ENCODE measurements around the gene CES2. TPM values are rescaled to one million over a fixed set of nuclear protein-coding genes. Genes with fewer than 3 reads are reported as not detected.

The CES2 gene, protein sequence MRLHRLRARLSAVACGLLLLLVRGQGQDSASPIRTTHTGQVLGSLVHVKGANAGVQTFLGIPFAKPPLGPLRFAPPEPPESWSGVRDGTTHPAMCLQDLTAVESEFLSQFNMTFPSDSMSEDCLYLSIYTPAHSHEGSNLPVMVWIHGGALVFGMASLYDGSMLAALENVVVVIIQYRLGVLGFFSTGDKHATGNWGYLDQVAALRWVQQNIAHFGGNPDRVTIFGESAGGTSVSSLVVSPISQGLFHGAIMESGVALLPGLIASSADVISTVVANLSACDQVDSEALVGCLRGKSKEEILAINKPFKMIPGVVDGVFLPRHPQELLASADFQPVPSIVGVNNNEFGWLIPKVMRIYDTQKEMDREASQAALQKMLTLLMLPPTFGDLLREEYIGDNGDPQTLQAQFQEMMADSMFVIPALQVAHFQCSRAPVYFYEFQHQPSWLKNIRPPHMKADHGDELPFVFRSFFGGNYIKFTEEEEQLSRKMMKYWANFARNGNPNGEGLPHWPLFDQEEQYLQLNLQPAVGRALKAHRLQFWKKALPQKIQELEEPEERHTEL
- total RNA-seq: 23.8 and 29.5 TPM in 2 replicates

DNA sequence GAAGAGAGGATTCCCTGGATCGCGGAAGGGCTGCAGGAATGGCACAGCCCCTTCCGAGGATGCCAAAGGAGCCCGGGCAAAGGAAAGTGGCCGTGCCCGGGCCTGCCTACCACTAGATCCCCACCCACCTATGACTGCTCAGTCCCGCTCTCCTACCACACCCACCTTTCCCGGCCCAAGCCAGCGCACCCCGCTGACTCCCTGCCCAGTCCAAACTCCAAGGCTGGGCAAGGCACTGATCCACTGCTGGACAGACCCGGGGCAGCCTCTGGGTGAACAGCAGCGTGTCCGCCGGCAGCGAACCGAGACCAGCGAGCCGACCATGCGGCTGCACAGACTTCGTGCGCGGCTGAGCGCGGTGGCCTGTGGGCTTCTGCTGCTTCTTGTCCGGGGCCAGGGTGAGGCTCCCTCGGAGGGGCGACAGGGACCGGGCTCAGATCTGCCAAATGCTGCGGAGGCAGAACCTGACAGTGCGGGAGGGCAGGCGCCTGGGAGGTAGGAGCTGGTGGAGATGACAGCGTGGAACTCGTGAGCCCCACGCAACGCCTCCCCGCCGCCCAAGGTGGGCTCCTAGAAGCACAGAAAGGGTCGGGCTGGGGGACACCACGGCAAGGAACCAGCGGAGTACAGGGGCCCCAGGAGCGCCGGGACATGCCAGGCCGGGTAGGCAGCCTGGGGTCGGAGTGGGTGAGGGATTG lies at the start of gene CES2:
Gene CES2 (plus strand): TSS at position 203 of the 698 bp plus-strand sequence. CDS start 120 bp downstream, at position 323.

DNA sequence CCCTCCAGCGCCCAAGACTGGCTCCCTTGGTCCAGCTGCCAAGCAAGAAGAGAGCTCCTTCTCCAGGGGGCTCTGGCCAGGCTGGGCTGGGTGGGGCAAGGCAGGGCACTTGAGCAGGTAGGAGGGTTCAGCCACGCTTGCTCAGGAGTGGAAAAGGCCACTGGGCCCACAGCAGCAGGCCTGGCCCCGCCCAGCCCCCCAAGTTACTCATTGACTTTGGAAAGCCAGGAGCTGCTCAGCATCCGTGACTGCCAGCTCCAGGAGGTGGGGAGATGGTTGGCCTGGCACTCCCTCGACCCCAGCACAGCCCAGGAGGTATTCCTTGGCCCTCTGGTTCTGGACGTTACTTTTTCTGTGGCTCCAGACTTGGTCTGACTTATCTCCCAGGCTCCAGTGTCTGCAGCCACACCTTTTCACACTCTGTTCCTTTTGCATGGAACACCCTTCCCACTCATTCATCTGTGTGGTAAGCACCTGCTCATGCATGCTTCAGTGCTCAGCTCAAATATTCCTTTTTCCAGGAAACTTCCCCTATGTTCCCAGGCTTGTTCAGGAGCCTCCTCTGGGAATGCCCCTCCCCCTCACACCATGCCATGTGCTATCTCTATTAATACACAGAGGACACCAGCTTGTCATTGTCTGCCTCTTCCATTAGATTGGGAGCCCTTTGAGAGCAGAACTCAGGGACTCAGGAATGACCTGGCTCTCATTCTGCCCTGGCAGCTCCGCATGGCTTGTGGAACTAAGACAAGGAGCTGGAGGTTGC lies 16.3 kb upstream of the CES2 start, which contains the start of gene CDH16:
Gene CDH16 (minus strand): TSS at position 83 of the 766 bp plus-strand sequence. CDS start 820 bp downstream, outside the sequence.

DNA sequence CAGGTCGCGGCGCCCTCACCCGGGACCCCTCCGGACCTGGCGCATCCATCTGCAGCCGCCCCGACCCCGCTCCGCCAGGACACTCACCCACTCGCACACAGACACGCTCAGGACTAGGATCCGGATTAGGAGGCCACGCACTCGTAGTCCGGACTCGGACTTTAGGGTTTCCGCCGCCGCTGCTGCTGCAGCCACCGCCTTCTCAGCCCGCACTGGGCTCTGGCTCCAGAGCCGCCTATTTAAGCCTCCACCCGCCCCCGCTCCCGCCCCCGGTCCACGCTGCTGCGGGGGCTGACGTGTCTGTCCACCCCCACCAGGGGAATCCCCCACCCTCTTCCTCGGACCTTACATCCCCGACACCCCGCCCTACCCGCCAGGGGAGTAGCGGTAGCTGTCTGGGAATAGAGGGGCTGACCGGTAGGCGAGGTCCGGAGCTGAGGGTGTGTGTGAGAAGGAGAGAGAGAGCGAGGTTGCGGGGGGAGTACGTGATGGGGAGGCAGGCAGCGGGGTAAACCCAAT lies 9.9 kb upstream of the CES2 start, which contains the start of gene RRAD:
Gene RRAD (minus strand): TSS at position 214 of the 519 bp plus-strand sequence. CDS start 356 bp downstream, outside the sequence.

DNA sequence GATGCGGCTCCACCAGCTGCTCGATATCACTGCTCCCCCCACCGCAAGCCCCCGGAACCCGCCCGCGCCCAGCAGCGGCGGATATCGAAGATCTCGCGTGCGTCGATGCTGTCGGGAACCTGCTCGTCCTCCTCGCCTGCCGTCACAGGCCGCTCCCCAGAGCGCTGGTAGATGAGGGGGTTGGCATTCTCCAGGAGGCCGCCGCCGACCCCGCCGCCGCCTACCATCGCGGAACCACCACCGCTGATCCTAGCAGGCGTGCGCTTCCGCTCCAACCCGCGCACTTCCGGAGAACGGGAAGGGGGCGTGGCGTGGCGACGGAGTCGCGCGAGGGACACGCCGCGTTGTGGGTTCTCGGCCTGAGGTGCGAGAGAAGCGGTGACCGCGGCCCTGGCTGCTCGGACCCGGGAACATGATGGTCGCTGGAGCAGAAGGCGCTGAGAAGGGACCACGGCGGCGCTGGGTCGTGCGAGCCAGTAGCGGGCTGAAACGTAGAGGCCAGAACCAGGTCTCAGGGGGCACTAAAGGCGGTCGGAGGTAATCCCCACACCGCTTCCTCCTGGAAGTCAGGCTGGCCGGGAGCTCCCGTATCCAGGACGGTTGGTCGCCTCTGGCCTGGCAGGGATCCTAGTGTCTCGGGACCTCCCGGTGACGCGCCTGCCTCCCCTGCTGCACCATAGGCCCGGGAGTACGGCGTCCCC lies 1.0 kb upstream of the CES2 start, which contains the start of gene CIAO2B:
Gene CIAO2B (minus strand): TSS at position 265 of the 701 bp plus-strand sequence. CDS start 38 bp downstream, at position 227.

DNA sequence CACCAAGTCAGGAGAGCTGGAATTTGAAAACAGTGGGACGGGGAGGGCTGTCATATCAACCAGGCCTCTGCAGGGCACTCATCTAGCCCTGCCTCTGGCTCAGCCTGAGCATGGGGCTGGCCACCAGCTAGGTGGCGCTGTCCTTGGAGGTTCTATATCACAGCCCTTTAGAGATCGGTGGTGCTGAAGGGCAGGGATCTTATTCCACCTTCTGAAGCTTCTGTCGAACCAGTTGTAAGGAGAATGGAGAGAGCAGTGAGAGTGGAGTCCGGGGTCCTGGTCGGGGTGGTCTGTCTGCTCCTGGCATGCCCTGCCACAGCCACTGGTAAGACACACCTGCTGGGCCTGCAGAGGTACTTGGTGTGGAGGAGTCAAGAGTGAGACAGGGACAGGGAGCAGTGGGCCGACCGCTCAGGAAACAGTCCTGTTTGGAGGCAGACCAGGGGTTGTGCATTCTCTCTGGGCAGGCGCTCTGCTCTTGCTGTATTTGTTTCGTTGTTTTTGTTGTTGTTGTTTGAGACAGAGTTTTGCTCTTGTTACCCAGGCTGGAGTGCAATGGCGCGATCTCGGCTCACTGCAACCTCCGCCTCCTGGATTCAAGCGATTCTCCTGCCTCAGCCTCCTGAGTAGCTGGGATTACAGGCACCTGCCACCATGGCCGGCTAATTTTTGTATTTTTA lies 25.9 kb downstream of the CES2 start, which contains the start of gene CES3:
Gene CES3 (plus strand): TSS at position 202 of the 680 bp plus-strand sequence. CDS start 42 bp downstream, at position 244.

DNA sequence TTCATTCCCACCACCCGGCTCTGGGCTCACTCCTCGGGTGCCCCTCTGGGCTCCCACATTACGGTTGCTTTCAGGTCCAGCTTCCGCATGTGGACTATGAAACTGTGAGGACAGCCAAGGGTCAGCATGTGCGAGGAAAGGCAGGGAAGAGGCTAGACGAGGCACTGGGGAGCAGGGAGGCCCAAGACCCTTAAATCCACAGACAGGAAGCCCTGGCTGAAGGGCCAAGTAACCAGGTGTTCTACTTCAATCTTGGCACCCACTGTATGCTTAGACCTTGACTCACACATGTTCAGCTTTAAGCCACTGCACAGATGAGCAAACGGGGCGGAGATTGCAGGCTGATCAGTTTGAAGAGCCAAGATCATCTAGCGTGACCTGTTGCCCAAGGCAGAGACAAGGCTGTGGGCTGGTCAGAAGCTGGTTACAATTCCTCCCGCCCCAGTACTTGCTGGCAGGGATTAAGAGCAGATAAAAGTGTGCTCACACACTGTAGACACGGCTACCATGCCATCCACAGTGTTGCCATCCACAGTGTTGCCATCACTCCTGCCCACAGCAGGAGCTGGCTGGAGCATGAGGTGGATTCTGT lies 53.0 kb downstream of the CES2 start, which contains the start of gene CES4A:
Gene CES4A (plus strand): TSS at position 393 of the 592 bp plus-strand sequence. CDS start 184 bp downstream, at position 577.

Other genes starting within 250 kb of the CES2 start
- 19.6 and 20.6 TPM in 2 replicates for gene CMTM4, start 238.8 kb upstream of the CES2 start, total RNA-seq
- 131 and 156 TPM in 2 replicates for gene DYNC1LI2, start 183.9 kb upstream of the CES2 start, total RNA-seq
- 0.11 TPM in 1 of 2 replicates, not detected in the other for gene TERB1, start 133.9 kb upstream of the CES2 start, total RNA-seq
- 69.6 and 122 TPM in 2 replicates for gene NAE1, start 104.5 kb upstream of the CES2 start, total RNA-seq
- gene CA7, start 91.1 kb upstream of the CES2 start, total RNA-seq: not detected in 2 replicates
- gene PDP2, start 55.0 kb upstream of the CES2 start, total RNA-seq: 17.1 and 17.7 TPM in 2 replicates
- not detected in 2 replicates for gene CDH16, start 16.6 kb upstream of the CES2 start, total RNA-seq
- gene RRAD, start 10.0 kb upstream of the CES2 start, total RNA-seq: 3.8 and 8.0 TPM in 2 replicates
- gene CIAO2B, start 1.1 kb upstream of the CES2 start, total RNA-seq: 227 and 229 TPM in 2 replicates
- gene CES3, start 25.8 kb downstream of the CES2 start, total RNA-seq: 0.25 and 0.55 TPM in 2 replicates
- 1.00 and 2.2 TPM in 2 replicates for gene CES4A, start 53.1 kb downstream of the CES2 start, total RNA-seq
- 121 and 197 TPM in 2 replicates for gene CBFB, start 93.6 kb downstream of the CES2 start, total RNA-seq
- gene PHAF1, start 174.4 kb downstream of the CES2 start, total RNA-seq: 11.7 and 15.1 TPM in 2 replicates
- gene B3GNT9, start 215.5 kb downstream of the CES2 start, total RNA-seq: 25.0 and 38.1 TPM in 2 replicates
- gene TRADD, start 224.4 kb downstream of the CES2 start, total RNA-seq: 15.3 and 25.1 TPM in 2 replicates
- gene FBXL8, start 224.4 kb downstream of the CES2 start, total RNA-seq: 10.5 and 15.0 TPM in 2 replicates
- gene HSF4, start 229.2 kb downstream of the CES2 start, total RNA-seq: 5.2 and 14.0 TPM in 2 replicates
- 10.4 and 14.6 TPM in 2 replicates for gene NOL3, start 235.0 kb downstream of the CES2 start, total RNA-seq
- gene MATCAP1, start 248.4 kb downstream of the CES2 start, total RNA-seq: 14.9 and 19.3 TPM in 2 replicates

Measured in uterine smooth muscle cell (primary cell).